ENCODE data around the gene ARHGEF28. TPM values are rescaled to one million over a fixed set of nuclear protein-coding genes. Genes with fewer than 3 reads are reported as not detected.
A peak's percentile ranks its signal among the peaks of the same experiment; 100 is the strongest.

Gene ARHGEF28
- polyA plus RNA-seq, 1 donor from 2014 or later = not detected

DNA sequence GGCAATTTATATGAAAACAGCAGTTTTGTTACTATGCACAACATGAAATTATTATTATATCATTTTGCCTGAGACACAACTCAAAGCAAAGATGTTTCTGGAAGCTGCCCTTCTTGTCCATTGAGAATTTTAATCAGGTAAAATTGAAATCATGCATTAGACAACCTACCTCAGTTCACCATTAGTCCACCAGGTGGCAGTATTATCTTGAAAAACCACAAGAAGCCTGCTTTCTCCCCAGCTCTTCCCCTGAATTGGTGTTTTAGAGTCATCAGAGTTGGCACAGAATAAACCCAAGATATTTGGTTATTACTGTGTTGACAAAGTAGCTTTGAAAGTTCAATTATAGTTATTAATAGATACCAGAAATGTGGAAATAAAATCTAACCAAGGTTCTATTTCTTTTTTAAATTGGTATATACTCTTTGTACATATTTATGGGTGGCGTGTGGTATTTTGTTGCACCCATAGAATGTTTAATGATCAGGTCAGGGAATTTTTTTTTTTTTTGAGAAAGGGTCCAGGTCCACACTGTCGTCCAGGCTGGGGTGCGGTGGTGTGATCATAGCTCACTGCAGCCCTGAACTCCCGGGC lies 34.8 kb upstream of the ARHGEF28 start:
- Histone ChIP-seq H3K27me3 (ENCODE audit: insufficient read depth, low read depth, low read length) (no peaks in the 10 kb centered on the region), H3K4me3 (ENCODE audit: low read length) (no peak overlapping the region), H3K4me2 (ENCODE audit: low read length) (no peak overlapping the region), H3K79me2 (replicated peaks; ENCODE audit: insufficient read depth, low read length) (no peaks in the 10 kb centered on the region), H3K9ac (ENCODE audit: low read length) (no peak overlapping the region), H3F3A (ENCODE audit: insufficient read depth, low read length, poor library complexity, severe bottlenecking) (no peaks in the 10 kb centered on the region), H4K20me1 (ENCODE audit: insufficient read depth) (no peaks in the 10 kb centered on the region), H3K9me3 (ENCODE audit: low read length) (no peaks in the 10 kb centered on the region), H3K36me3 (ENCODE audit: insufficient read depth, low read length) (no peaks in the 10 kb centered on the region), H3K9me2 (ENCODE audit: insufficient read depth, low read length) (no peaks in the 10 kb centered on the region), H2AFZ (ENCODE audit: low read depth, low read length) (no peak overlapping the region), H3K27ac (ENCODE audit: low read length) (no peak overlapping the region)
- TF ChIP-seq RAD21 (conservative IDR thresholded peaks at IDR 0.05) (peak; percentile 92), EZH2 (IDR thresholded peaks at IDR 0.05; ENCODE audit: borderline replicate concordance, insufficient read depth, low read length, poor library complexity, severe bottlenecking) (no peak), POLR2AphosphoS5 (IDR thresholded peaks at IDR 0.05) (no peak), SMC3 (conservative IDR thresholded peaks at IDR 0.05; ENCODE audit: poor library complexity) (peak; percentile 98)
- TF ChIP-seq, protein P1, sequence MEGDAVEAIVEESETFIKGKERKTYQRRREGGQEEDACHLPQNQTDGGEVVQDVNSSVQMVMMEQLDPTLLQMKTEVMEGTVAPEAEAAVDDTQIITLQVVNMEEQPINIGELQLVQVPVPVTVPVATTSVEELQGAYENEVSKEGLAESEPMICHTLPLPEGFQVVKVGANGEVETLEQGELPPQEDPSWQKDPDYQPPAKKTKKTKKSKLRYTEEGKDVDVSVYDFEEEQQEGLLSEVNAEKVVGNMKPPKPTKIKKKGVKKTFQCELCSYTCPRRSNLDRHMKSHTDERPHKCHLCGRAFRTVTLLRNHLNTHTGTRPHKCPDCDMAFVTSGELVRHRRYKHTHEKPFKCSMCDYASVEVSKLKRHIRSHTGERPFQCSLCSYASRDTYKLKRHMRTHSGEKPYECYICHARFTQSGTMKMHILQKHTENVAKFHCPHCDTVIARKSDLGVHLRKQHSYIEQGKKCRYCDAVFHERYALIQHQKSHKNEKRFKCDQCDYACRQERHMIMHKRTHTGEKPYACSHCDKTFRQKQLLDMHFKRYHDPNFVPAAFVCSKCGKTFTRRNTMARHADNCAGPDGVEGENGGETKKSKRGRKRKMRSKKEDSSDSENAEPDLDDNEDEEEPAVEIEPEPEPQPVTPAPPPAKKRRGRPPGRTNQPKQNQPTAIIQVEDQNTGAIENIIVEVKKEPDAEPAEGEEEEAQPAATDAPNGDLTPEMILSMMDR (IDR thresholded peaks at IDR 0.05; ENCODE audit: poor library complexity, severe bottlenecking) = peak; percentile 91

DNA sequence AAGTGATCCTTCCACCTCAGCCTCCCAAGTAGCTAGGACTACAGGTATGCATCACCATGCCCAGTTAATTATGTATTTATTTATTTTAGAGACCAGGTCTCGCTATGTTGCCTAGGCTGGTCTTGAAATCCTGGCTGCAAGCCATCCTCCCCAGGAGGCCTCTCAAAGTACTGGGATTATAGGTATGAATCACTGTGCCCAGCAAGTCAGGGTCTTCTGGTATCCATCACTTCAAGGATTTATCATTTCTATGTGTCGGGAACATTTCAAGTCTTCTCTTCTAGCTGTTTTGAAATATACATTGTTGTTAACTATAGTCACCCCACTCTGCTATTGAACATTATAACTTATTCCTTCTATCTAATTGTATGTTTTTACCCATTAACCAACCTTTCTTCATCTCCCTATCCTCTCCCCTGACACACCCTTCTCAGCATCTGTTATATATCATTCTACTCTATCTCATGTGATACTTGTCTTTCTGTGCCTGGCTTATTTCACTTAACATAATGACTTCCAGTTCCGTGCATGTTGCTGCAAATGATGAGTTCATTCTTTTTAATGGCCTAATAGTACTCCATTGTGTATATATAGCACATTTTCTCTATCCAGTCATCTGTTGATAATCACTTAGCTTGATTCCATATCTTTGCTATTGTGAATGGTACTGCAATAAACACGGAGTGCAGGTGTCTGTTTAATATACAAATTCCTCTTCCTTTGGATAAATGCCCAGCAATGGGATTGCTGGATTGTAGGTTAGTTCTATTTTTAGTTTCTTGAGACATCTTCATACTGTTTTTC lies 34.1 kb upstream of the ARHGEF28 start:
- Histone ChIP-seq H3K9me2 (ENCODE audit: insufficient read depth, low read length) (no peaks in the 10 kb centered on the region), H4K20me1 (ENCODE audit: insufficient read depth) (no peaks in the 10 kb centered on the region), H3K4me3 (ENCODE audit: low read length) (no peak overlapping the region), H3K27ac (ENCODE audit: low read length) (no peak overlapping the region), H3K4me2 (ENCODE audit: low read length) (no peak overlapping the region), H3K36me3 (ENCODE audit: insufficient read depth, low read length) (no peaks in the 10 kb centered on the region), H3F3A (ENCODE audit: insufficient read depth, low read length, poor library complexity, severe bottlenecking) (no peaks in the 10 kb centered on the region), H3K9me3 (ENCODE audit: low read length) (no peaks in the 10 kb centered on the region), H3K9ac (ENCODE audit: low read length) (no peak overlapping the region), H2AFZ (ENCODE audit: low read depth, low read length) (no peak overlapping the region), H3K27me3 (ENCODE audit: insufficient read depth, low read depth, low read length) (no peaks in the 10 kb centered on the region), H3K79me2 (replicated peaks; ENCODE audit: insufficient read depth, low read length) (no peaks in the 10 kb centered on the region)
- TF ChIP-seq RAD21 (conservative IDR thresholded peaks at IDR 0.05) = no peak
- TF ChIP-seq MXI1 (conservative IDR thresholded peaks at IDR 0.05; ENCODE audit: poor library complexity, severe bottlenecking) = no peak

DNA sequence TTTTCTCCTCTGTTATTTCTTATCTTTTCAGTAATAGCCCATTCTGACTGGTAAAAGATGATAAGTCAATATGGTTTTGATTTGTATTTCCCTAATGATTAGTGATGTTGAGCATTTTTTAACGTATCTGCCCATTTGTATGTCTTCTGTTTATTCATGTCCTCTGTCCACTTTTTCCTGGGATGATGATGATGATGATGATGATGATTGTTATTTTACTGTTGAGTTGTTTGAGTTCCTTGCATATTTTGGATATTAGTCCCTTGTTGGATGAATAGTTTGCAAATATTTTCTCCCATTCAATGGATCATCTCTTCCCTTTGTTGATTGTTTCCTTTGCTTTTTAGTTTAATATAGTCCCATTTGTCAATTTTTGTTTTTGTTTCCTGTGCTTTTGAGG lies 33.4 kb upstream of the ARHGEF28 start:
- Histone ChIP-seq H3K4me2 (ENCODE audit: low read length) (no peak overlapping the region), H3F3A (ENCODE audit: insufficient read depth, low read length, poor library complexity, severe bottlenecking) (no peaks in the 10 kb centered on the region), H3K79me2 (replicated peaks; ENCODE audit: insufficient read depth, low read length) (no peaks in the 10 kb centered on the region), H3K9me2 (ENCODE audit: insufficient read depth, low read length) (no peaks in the 10 kb centered on the region), H3K27me3 (ENCODE audit: insufficient read depth, low read depth, low read length) (no peaks in the 10 kb centered on the region), H2AFZ (ENCODE audit: low read depth, low read length) (no peak overlapping the region), H4K20me1 (ENCODE audit: insufficient read depth) (no peaks in the 10 kb centered on the region), H3K9me3 (ENCODE audit: low read length) (no peaks in the 10 kb centered on the region), H3K4me3 (ENCODE audit: low read length) (no peak overlapping the region), H3K27ac (ENCODE audit: low read length) (no peak overlapping the region), H3K9ac (ENCODE audit: low read length) (no peak overlapping the region), H3K36me3 (ENCODE audit: insufficient read depth, low read length) (no peaks in the 10 kb centered on the region)
- no peak for TF ChIP-seq MXI1 (conservative IDR thresholded peaks at IDR 0.05; ENCODE audit: poor library complexity, severe bottlenecking)
- TF ChIP-seq, protein P2, sequence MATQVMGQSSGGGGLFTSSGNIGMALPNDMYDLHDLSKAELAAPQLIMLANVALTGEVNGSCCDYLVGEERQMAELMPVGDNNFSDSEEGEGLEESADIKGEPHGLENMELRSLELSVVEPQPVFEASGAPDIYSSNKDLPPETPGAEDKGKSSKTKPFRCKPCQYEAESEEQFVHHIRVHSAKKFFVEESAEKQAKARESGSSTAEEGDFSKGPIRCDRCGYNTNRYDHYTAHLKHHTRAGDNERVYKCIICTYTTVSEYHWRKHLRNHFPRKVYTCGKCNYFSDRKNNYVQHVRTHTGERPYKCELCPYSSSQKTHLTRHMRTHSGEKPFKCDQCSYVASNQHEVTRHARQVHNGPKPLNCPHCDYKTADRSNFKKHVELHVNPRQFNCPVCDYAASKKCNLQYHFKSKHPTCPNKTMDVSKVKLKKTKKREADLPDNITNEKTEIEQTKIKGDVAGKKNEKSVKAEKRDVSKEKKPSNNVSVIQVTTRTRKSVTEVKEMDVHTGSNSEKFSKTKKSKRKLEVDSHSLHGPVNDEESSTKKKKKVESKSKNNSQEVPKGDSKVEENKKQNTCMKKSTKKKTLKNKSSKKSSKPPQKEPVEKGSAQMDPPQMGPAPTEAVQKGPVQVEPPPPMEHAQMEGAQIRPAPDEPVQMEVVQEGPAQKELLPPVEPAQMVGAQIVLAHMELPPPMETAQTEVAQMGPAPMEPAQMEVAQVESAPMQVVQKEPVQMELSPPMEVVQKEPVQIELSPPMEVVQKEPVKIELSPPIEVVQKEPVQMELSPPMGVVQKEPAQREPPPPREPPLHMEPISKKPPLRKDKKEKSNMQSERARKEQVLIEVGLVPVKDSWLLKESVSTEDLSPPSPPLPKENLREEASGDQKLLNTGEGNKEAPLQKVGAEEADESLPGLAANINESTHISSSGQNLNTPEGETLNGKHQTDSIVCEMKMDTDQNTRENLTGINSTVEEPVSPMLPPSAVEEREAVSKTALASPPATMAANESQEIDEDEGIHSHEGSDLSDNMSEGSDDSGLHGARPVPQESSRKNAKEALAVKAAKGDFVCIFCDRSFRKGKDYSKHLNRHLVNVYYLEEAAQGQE (IDR thresholded peaks at IDR 0.05; ENCODE audit: borderline replicate concordance) = no peak
- TF ChIP-seq, protein P1 (IDR thresholded peaks at IDR 0.05; ENCODE audit: poor library complexity, severe bottlenecking) = no peak
- no peak for TF ChIP-seq POLR2AphosphoS5 (IDR thresholded peaks at IDR 0.05)
- no peak for TF ChIP-seq EP300 (conservative IDR thresholded peaks at IDR 0.05; ENCODE audit: poor library complexity, severe bottlenecking)
- no peak for TF ChIP-seq SMC3 (conservative IDR thresholded peaks at IDR 0.05; ENCODE audit: poor library complexity)
- TF ChIP-seq RAD21 (conservative IDR thresholded peaks at IDR 0.05) = no peak
- TF ChIP-seq TAF1 (IDR thresholded peaks at IDR 0.05; ENCODE audit: low read depth) = no peak
- no peak for TF ChIP-seq EZH2 (IDR thresholded peaks at IDR 0.05; ENCODE audit: borderline replicate concordance, insufficient read depth, low read length, poor library complexity, severe bottlenecking)

All from neural cell (in vitro differentiated cells).